ENCODE data around the gene STAG3. TPM values are rescaled to one million over a fixed set of nuclear protein-coding genes. Genes with fewer than 3 reads are reported as not detected.
"Not testable (repeated sequence)": the region's sequence is repeated elsewhere in the genome, so short reads cannot be mapped to it uniquely, and the experiment has no call there.

Gene STAG3
- total RNA-seq, 2 donors from 2014 or later = 1.8 to 37.6 TPM

DNA sequence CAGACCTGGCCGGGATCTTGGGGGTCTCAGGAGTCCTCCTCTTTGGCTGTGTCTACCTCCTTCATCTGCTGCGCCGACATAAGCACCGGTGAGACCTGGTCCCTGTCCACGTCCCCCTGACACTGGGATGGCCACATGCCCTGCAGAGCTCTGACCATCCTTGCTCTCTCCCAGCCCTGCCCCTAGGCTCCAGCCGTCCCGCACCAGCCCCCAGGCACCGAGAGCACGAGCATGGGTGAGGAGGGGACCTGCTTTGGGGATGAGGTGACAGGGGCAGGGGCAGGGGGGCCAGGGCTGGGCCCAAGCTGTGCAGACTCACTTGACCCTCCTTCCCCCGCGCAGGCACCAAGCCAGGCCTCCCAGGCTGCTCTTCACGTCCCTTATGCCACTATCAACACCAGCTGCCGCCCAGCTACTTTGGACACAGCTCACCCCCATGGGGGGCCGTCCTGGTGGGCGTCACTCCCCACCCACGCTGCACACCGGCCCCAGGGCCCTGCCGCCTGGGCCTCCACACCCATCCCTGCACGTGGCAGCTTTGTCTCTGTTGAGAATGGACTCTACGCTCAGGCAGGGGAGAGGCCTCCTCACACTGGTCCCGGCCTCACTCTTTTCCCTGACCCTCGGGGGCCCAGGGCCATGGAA is 43.0 kb downstream of the STAG3 start:
- no peak overlapping the region for H3K27ac ChIP-seq

DNA sequence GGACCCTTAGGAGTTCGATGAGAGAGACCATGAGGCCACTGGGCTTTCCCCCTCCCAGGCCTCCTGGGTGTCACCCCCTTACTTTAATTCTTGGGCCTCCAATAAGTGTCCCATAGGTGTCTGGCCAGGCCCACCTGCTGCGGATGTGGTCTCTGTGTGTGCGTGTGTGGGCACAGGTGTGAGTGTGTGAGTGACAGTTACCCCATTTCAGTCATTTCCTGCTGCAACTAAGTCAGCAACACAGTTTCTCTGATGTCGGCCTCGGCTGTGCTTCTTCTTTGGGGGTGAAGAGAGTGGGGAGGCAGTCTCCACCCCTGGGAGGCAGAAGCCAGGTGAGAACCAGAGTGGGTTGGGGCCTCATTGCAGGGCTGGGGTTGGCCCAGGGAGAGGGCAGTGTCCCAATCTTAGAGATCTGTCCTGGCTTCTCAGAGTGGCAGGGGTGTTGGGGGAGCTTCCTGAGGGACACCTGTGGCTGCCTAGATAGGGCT is 43.6 kb downstream of the STAG3 start:
- Histone ChIP-seq H3K9me3 (no peaks in the 10 kb centered on the region), H3K4me3 (no peak overlapping the region), H3K36me3 (no peaks in the 10 kb centered on the region), H3K4me1 (replicated peaks) (no peaks in the 10 kb centered on the region), H3K27ac (no peak overlapping the region), H3K27me3 (replicated peaks; ENCODE audit: insufficient read depth) (no peaks in the 10 kb centered on the region)
- TF ChIP-seq POLR2AphosphoS5 (IDR thresholded peaks at IDR 0.05) (no peak), POLR2A (IDR thresholded peaks at IDR 0.05) (no peak)
- TF ChIP-seq, protein P1, sequence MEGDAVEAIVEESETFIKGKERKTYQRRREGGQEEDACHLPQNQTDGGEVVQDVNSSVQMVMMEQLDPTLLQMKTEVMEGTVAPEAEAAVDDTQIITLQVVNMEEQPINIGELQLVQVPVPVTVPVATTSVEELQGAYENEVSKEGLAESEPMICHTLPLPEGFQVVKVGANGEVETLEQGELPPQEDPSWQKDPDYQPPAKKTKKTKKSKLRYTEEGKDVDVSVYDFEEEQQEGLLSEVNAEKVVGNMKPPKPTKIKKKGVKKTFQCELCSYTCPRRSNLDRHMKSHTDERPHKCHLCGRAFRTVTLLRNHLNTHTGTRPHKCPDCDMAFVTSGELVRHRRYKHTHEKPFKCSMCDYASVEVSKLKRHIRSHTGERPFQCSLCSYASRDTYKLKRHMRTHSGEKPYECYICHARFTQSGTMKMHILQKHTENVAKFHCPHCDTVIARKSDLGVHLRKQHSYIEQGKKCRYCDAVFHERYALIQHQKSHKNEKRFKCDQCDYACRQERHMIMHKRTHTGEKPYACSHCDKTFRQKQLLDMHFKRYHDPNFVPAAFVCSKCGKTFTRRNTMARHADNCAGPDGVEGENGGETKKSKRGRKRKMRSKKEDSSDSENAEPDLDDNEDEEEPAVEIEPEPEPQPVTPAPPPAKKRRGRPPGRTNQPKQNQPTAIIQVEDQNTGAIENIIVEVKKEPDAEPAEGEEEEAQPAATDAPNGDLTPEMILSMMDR (IDR thresholded peaks at IDR 0.05) = no peak
- no peak for DNase-seq (ENCODE audit: low spot score)
- intact Hi-C loops (cut with DNase I) = loop anchor here (5.0 kb wide), 1 partner anchor 89 kb away; no protein-coding TSS in a partner anchor
- 83% methylated on average over 5 of the region's 5 CpGs for whole genome bisulfite sequencing

More for the DNA sequence above, 43.0 kb downstream of the STAG3 start:
- intact Hi-C loops (cut with DNase I) = loop anchor here (5.0 kb wide), 1 partner anchor 88 kb away; no protein-coding TSS in a partner anchor
- no peak for TF ChIP-seq POLR2A (IDR thresholded peaks at IDR 0.05)
- TF ChIP-seq, protein P1 (IDR thresholded peaks at IDR 0.05) = no peak
- no peak for TF ChIP-seq POLR2AphosphoS5 (IDR thresholded peaks at IDR 0.05)
- Histone ChIP-seq H3K27me3 (replicated peaks; ENCODE audit: insufficient read depth) (no peaks in the 10 kb centered on the region), H3K4me3 (no peak overlapping the region), H3K9me3 (no peaks in the 10 kb centered on the region), H3K4me1 (replicated peaks) (no peaks in the 10 kb centered on the region), H3K36me3 (no peaks in the 10 kb centered on the region)
- DNase-seq (ENCODE audit: low spot score) = no peak
- WGBS = 84% methylated on average over 20 of the region's 22 CpGs

DNA sequence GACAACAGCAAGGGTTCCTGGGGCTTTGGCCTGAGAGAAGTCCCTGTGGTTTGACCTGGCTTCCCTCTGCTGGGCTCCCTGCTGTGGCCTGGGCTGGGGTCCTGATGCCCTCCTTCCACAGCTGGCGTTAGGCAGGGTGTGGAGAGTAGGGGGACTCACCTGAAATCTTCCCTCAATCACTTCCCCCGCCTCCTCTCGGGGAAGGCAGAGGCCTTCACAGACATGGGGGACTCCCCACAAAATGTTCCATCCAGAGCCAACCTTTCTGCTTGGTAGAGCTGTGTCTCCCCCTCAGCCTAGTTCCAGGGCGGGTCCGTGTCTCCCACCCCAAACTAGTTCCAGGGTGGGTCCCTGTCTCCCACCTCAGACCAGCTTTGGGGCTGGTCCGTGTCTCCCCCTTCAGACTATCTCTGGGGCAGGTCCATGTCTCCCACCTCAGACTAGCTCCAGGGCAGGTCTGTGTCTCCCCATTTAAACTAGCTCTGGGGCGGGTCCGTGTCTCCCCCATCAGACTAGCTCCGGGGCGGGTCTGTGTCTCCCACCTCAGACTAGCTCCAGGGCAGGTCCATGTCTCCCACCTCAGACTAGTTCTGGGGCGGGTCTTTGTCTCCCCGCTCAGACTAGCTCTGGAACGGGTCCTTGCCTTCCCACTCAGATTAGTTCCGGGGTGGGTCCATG is 44.2 kb downstream of the STAG3 start:
- Histone ChIP-seq H3K27ac (no peak overlapping the region), H3K27me3 (replicated peaks; ENCODE audit: insufficient read depth) (no peaks in the 10 kb centered on the region), H3K4me3 (no peak overlapping the region), H3K9me3 (no peaks in the 10 kb centered on the region), H3K36me3 (no peaks in the 10 kb centered on the region), H3K4me1 (replicated peaks) (no peaks in the 10 kb centered on the region)
- WGBS = 89% methylated on average over 14 of the region's 14 CpGs
- DNase-seq (ENCODE audit: low spot score) = no peak
- intact Hi-C loops (cut with DNase I) = loop anchor here (5.0 kb wide), 1 partner anchor 90 kb away; no protein-coding TSS in a partner anchor
- TF ChIP-seq POLR2AphosphoS5 (IDR thresholded peaks at IDR 0.05) = no peak
- TF ChIP-seq, protein P1 (IDR thresholded peaks at IDR 0.05) = no peak
- TF ChIP-seq POLR2A (IDR thresholded peaks at IDR 0.05) = no peak

DNA sequence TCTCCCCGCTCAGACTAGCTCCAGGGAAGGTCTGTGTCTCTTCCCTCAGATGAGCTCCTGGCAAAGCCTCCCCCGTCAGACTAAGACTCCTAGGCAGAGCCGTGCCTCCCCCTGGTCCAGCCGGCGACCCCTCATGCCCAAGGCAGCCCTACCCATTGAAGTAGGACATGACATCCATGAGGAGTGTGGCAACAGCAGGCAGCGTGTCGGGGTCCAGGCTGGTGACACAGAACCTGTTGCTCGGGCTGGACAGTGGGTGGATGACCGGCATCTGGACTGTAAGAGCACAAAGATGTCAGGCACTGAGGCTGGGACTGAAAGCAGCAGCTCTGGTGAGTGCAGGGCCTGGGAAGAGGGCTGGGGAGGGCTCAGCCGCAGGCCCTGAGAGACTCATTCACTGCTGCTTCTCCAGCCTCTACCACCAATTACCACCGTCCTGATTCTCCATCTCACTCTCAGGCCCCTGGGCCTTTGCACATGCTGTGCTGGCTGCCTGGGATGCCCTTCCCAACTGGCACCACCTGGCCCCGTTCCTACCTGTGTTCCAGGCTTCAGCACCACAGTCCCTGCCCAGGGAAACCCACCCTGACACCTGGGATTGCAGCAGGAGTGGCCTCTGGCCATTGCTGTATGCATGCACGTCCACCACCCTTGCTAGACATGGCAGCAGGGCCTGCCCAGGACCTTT is 44.9 kb downstream of the STAG3 start:
- H3K27me3 ChIP-seq (replicated peaks; ENCODE audit: insufficient read depth) = no peaks in the 10 kb centered on the region
- no peaks in the 10 kb centered on the region for H3K9me3 ChIP-seq
- WGBS = 95% methylated on average over 13 of the region's 13 CpGs
- intact Hi-C loops (cut with DNase I) = loop anchor here (5.0 kb wide), 1 partner anchor 90 kb away; no protein-coding TSS in a partner anchor
- DNase-seq (ENCODE audit: low spot score) = no peak
- H3K36me3 ChIP-seq = no peaks in the 10 kb centered on the region
- TF ChIP-seq, protein P1 (IDR thresholded peaks at IDR 0.05) = no peak
- TF ChIP-seq POLR2AphosphoS5 (IDR thresholded peaks at IDR 0.05) (no peak), POLR2A (IDR thresholded peaks at IDR 0.05) (no peak)
- H3K4me3 ChIP-seq = no peak overlapping the region
- H3K4me1 ChIP-seq (replicated peaks) = no peaks in the 10 kb centered on the region
- no peak overlapping the region for H3K27ac ChIP-seq

DNA sequence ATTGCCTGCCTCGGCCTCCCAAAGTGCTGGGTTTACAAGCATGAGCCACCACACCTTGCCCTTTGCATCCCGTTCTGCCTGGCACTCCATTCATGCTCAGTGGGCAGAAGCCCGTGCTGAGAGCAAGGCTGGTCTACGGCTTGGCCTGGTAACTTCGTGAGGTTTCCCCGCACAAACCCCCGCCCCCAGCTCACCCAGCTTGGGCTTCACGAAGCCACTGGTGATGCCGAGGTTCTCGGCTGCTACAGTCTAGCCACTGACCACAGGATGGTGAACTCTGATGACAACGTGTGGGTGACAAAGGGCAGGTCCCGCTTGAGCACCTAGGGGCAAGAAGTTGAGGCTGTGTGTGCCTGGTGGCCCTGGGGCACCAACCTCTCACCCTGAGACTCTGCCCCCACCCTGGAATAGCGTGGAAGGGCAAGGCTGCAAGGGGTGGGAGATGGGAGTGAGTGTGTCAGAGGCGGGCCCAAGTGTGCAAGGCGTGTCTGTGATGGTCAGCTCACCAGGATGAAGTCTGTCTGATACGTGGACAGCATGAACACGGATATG is 45.7 kb downstream of the STAG3 start:
- intact Hi-C loops (cut with DNase I) = loop anchor here (5.0 kb wide), 1 partner anchor 91 kb away; no protein-coding TSS in a partner anchor
- not testable (repeated sequence) for DNase-seq (ENCODE audit: low spot score); H3K4me3 ChIP-seq; H3K36me3 ChIP-seq; H3K27me3 ChIP-seq (replicated peaks; ENCODE audit: insufficient read depth); H3K4me1 ChIP-seq (replicated peaks); H3K9me3 ChIP-seq; H3K27ac ChIP-seq
- WGBS = 91% methylated on average over 17 of the region's 17 CpGs

DNA sequence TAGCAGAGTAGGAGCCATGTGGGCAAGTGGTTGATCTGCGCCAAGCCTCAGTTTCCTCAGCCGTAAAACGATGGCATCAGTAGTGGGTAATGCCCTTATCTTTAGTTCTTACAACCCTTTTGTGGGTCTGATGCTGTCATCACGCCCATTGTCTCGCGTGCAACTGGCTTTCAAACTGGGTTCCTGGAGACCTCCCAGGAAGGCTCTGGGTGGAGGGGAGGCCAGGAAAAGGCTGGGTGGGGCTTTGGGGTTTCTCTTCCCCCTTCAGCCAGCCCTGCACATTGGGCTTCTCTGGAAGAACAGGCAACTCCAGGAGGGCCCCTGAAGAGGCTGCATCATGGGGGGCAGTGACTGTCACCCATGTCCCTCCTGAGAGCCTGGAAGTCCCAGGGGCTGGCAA is 47.2 kb downstream of the STAG3 start:
- not testable (repeated sequence) for H3K9me3 ChIP-seq; H3K4me3 ChIP-seq; DNase-seq (ENCODE audit: low spot score); H3K27ac ChIP-seq; H3K27me3 ChIP-seq (replicated peaks; ENCODE audit: insufficient read depth); H3K4me1 ChIP-seq (replicated peaks); H3K36me3 ChIP-seq
- intact Hi-C loops (cut with DNase I) = loop anchor here (5.0 kb wide), 1 partner anchor 93 kb away; no protein-coding TSS in a partner anchor
- 88% methylated on average over 6 of the region's 6 CpGs for WGBS

DNA sequence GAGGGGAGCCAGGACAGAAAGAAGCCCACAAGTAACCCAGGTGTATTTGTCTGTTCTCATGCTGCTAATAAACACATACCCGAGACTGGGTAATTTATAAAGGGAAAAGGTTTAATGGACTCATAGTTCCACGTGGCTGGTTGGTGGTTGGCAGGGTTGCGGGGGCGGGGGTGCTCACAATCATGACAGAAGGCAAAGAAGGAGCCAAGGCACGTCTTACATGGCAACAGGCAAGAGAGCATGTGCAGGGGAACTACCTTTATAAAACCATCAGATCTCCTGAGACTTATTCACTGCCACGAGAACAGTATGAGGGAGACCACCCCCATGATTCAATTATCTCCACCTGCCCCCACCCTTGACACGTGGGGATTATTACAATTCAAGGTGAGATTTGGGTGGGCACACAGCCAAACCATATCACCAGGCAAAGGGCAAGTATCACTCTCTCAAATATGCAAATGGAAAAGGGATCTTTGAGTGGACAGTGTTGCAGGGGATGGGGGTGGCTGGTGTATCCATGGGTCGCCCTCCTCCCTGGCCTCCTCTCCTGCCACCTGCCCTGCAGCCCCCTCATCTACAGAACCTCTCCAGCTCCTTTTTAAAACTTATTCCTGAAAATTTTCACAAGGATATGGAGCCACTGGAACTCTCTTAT is 57.1 kb downstream of the STAG3 start:
- H3K9me3 ChIP-seq; H3K4me1 ChIP-seq (replicated peaks); H3K4me3 ChIP-seq; H3K36me3 ChIP-seq; intact Hi-C loops (cut with DNase I); H3K27ac ChIP-seq; H3K27me3 ChIP-seq (replicated peaks; ENCODE audit: insufficient read depth); DNase-seq (ENCODE audit: low spot score): not testable (repeated sequence)
- 75% methylated on average over 8 of the region's 8 CpGs for WGBS

All from prostate gland (tissue), 2 donors.